GM19463 (cell line): Measurements from ENCODE around the gene SH3D21.

Source experiments
- ATAC-seq: cut with Tn5 transposase; IDR thresholded peaks from one replicate; pipeline ENCODE4 v1.9.1; 2021; ENCODE audit warnings: mild to moderate bottlenecking, moderate library complexity; ENCODE audit not compliant: unreplicated experiment

The SH3D21 gene

GRCh38 chr1:36328088-36328480 is 21.9 kb downstream of the SH3D21 start:
- ATAC-seq = no peak

- ATAC-seq = no peak
These were observed 22.5 kb downstream of the SH3D21 start for GRCh38 chr1:36328713-36329112.

- no peak for ATAC-seq
These were observed 23.6 kb downstream of the SH3D21 start for GRCh38 chr1:36329817-36330216.

GRCh38 chr1:36330940-36331339 is 24.8 kb downstream of the SH3D21 start:
- ATAC-seq = no peak

- no peak for ATAC-seq
These were observed 31.7 kb downstream of the SH3D21 start for GRCh38 chr1:36337830-36338229.

GRCh38 chr1:36339215-36339614 is 33.0 kb downstream of the SH3D21 start:
- ATAC-seq = no peak

GRCh38 chr1:36339615-36340014 is 33.4 kb downstream of the SH3D21 start:
- no peak for ATAC-seq

- ATAC-seq = no peak
These were observed 35.6 kb downstream of the SH3D21 start for GRCh38 chr1:36341626-36342320.

- no peak for ATAC-seq
These were observed 36.4 kb downstream of the SH3D21 start for GRCh38 chr1:36342426-36343185.

- ATAC-seq = no peak
These were observed 37.7 kb downstream of the SH3D21 start for GRCh38 chr1:36343651-36344394.

GRCh38 chr1:36344395-36344680 is 38.2 kb downstream of the SH3D21 start:
- no peak for ATAC-seq

- no peak for ATAC-seq
These were observed 39.2 kb downstream of the SH3D21 start for GRCh38 chr1:36345353-36345752.

- ATAC-seq = no peak
These were observed 40.7 kb downstream of the SH3D21 start for GRCh38 chr1:36346741-36347370.

GRCh38 chr1:36349241-36349671 is 43.1 kb downstream of the SH3D21 start:
- peak; percentile 90 for ATAC-seq

- no peak for ATAC-seq
These were observed 43.7 kb downstream of the SH3D21 start for GRCh38 chr1:36349839-36350238.

GRCh38 chr1:36350659-36351226 is 44.6 kb downstream of the SH3D21 start:
- ATAC-seq = no peak

GRCh38 chr1:36351227-36351977 is 45.2 kb downstream of the SH3D21 start:
- ATAC-seq = no peak

GRCh38 chr1:36352125-36352909 is 46.1 kb downstream of the SH3D21 start:
- ATAC-seq = no peak
